Activated T-helper 1 cell treated with anti-CD3 and anti-CD28 coated beads, Interleukin-12 subunit alpha, Interleukin-12 subunit beta, Interleukin-2, Interleukin-4 antibody, amounts not matched to agents 30 ng/mL and 10 ng/mL and 1 ng/mL, durations not matched to agents 14 hours and 24 hours and 36 hours (primary cell): Measurements from ENCODE around the gene MCCD1. TPM values are rescaled to one million over a fixed set of nuclear protein-coding genes. Genes with fewer than 3 reads are reported as not detected.
"Not testable (repeated sequence)": the region's sequence is repeated elsewhere in the genome, so short reads cannot be mapped to it uniquely, and the experiment has no call there.

Experiments used
- DNase-seq: peaks from one replicate; pipeline ENCODE4 v3.0.0; 2021; ENCODE audit warnings: low spot score
- H3K27ac Mint-ChIP-seq: one replicate; pipeline ENCODE4 v1.8.0; 2021; ENCODE audit warnings: mild to moderate bottlenecking, mixed read lengths
- H3K27me3 Mint-ChIP-seq: one replicate; pipeline ENCODE4 v1.8.0; 2022; ENCODE audit warnings: mild to moderate bottlenecking, moderate library complexity, mixed read lengths; ENCODE audit not compliant: insufficient read depth
- H3K36me3 Mint-ChIP-seq: one replicate; pipeline ENCODE4 v1.8.0; 2021; ENCODE audit warnings: low read depth, mixed read lengths
- H3K4me1 Mint-ChIP-seq: one replicate; pipeline ENCODE4 v1.8.0; 2021; ENCODE audit warnings: low read depth, mixed read lengths
- H3K4me3 Mint-ChIP-seq: one replicate; pipeline ENCODE4 v1.8.0; 2021; ENCODE audit warnings: mild to moderate bottlenecking, moderate library complexity, mixed read lengths
- H3K9me3 Mint-ChIP-seq: one replicate; pipeline ENCODE4 v1.8.0; 2021; ENCODE audit warnings: mixed read lengths
- intact Hi-C: fragments of 100-400 bp; cut with micrococcal nuclease; formaldehyde crosslinking; loops from one replicate; pipeline ENCODE4 v1.15.1; 2024
- total RNA-seq: library from RNA; stranded (reverse); gene quantifications from 2 replicates; pipeline ENCODE4 v1.2.3, GENCODE V29; 2022

The MCCD1 gene
- total RNA-seq, 1 donor from 2014 or later = not detected

GRCh38 chr6:31495580-31495979 is 33.2 kb upstream of the MCCD1 start:
- intact Hi-C loops = loop anchor here (2.0 to 10.0 kb wide), 4 partner anchors 125 to 402 kb away; partner anchors contain the start of genes EHMT2, GPANK1, HSPA1B and PRRC2A
- H3K4me1 Mint-ChIP-seq = peaks cover 50% of the 10 kb centered on the region

DNA sequence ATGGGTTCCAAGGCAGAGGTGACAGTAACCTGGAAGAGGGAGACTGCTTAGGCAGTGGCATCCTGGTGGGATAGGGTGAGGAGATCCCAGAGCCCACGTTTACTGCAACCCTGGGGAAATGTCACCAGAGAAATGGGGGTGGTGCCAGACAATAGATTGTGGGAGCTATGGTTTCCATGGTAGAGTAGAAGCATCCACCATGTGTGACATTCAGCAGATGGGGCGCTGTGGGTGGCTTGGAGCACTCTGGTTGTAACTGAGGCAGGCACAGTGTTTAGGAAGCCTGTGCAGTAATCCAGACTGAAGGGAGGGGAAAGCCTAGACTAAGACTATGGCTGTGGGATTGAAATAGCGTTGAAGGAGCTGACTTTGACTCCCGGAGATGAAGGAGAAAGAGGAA is 31.9 kb upstream of the MCCD1 start:
- not testable (repeated sequence) for DNase-seq, H3K36me3 Mint-ChIP-seq, H3K9me3 Mint-ChIP-seq, H3K27me3 Mint-ChIP-seq
- Mint-ChIP-seq H3K4me1 (peaks cover 59% of the 10 kb centered on the region), H3K27ac (peak overlapping the region; percentile 94), H3K4me3 (peak overlapping the region; percentile 89)
- intact Hi-C loops = loop anchor here (1.0 to 10.0 kb wide), 3 partner anchors 155 to 400 kb away; partner anchors contain the start of genes BAG6, EHMT2 and HSPA1B

More at GRCh38 chr6:31495580-31495979, 33.2 kb upstream of the MCCD1 start:
- Mint-ChIP-seq H3K4me3 (peak overlapping the region; percentile 89), H3K27ac (peak overlapping the region; percentile 70), H3K27me3 (no peaks in the 10 kb centered on the region), H3K36me3 (no peaks in the 10 kb centered on the region), H3K9me3 (no peaks in the 10 kb centered on the region)
- no peak for DNase-seq

DNA sequence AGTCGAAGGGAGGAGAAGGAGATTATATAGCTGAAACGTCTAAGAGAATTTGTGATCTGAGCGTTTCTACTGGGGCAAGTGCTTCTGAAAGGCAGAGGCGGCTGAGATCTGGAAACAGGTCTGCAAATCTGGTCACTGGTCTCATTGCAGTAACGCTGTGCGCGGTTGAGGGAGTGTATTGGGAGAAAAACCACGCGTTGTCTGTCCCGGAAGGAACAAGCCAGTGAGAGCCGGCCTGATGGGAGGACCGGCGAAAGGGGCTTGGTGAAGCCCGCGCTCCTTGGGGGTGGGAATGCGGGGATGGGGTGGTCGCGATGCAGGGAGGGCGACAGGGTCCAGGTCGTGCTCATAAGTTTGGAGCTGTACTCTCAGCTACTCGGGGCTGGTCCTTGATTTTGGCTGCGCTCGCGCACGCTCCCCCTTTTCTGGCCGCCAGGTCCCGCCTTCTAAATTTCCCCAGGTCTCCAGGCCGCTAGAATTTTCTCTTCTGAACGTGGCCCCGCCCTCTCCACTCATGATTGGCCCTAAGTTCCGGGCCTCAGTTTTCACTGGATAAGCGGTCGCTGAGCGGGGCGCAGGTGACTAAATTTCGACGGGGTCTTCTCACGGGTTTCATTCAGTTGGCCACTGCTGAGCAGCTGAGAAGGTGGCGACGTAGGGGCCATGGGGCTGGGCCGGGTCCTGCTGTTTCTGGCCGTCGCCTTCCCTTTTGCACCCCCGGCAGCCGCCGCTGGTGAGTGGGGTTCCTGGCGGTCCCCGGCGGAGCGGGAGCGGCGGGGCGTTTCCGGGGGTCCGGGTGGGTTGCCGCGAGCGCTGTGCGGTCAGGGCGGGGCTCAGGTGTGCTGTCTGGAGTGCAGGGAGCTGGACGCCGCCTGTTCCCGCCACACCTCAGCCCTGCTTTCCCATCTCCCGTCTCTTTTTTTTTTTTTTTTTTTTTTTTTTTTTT is 31.0 kb upstream of the MCCD1 start, which contains the start of gene MICB:
TSS of gene MICB (plus strand) at position 615 of the 946 bp plus-strand sequence. CDS start at position 664, 49 bp downstream.
- H3K9me3 Mint-ChIP-seq = no peaks in the 10 kb centered on the region
- H3K4me3 Mint-ChIP-seq = peak within 1 kb of the TSS; percentile 89
- intact Hi-C loops = loop anchor here (1.0 to 10.0 kb wide), 5 partner anchors 154 to 399 kb away; partner anchors contain the start of genes BAG6, EHMT2 and HSPA1B
- DNase-seq = peak; percentile 81
- no peaks in the 10 kb centered on the region for H3K27me3 Mint-ChIP-seq
- H3K4me1 Mint-ChIP-seq = peaks cover 63% of the 10 kb centered on the region
- no peaks in the 10 kb centered on the region for H3K36me3 Mint-ChIP-seq
- H3K27ac Mint-ChIP-seq = peak within 1 kb of the TSS; percentile 94

DNA sequence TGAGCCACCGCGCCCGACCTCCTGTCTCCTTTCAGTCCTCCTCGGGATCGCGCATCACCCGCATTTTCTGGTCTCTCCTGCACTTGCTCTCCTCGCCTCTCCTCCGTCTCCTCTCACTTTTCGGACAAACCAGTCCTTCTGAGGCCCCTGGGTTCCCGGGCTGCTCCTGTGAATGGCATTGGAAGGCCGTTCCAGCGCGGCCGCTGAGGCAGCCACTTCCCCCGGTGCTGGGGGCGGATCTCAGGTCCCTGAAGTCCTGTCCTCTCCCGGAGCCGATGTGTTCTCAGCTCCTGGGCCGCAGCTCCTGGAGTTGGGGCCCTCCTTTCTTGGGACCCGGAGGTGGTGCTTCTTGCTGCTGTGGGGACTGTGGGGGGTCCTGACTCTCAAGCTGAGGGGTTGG is 30.0 kb upstream of the MCCD1 start:
- DNase-seq = no peak
- intact Hi-C loops = loop anchor here (1.0 to 10.0 kb wide), 4 partner anchors 167 to 399 kb away; partner anchors contain the start of genes EHMT2 and HSPA1B
- Mint-ChIP-seq H3K27ac (peak overlapping the region; percentile 80), H3K36me3 (peaks cover 2% of the 10 kb centered on the region), H3K9me3 (no peaks in the 10 kb centered on the region), H3K4me1 (peaks cover 66% of the 10 kb centered on the region), H3K27me3 (no peaks in the 10 kb centered on the region), H3K4me3 (peak overlapping the region; percentile 87)

DNA sequence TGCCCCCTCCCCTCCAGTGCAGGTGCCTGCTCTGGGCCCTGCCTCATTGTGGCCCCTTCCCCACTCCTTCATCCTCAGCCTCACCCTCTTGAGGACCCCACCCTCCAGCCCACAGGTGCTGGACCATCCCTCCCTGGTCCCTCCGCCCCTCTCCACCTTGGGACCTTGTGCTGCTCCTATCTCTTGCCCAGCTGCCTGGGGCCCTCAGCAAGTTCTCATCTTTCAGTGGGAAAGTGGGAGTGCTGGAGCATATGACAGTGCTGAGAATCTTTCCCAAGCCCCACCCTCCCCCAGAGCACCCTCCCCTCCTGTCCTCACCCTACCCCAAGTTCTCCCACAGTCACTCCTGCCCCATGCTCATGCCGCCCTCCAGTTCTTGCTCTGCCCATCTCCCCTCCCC is 29.1 kb upstream of the MCCD1 start:
- Mint-ChIP-seq H3K4me3 (peak overlapping the region; percentile 87), H3K27ac (peak overlapping the region; percentile 36), H3K4me1 (peaks cover 67% of the 10 kb centered on the region)
- H3K27me3 Mint-ChIP-seq, H3K36me3 Mint-ChIP-seq, DNase-seq, H3K9me3 Mint-ChIP-seq: not testable (repeated sequence)
- intact Hi-C loops = loop anchor here (2.0 to 10.0 kb wide), 3 partner anchors 303 to 398 kb away; partner anchors contain the start of genes EHMT2 and HSPA1B

GRCh38 chr6:31502586-31502985 is 26.2 kb upstream of the MCCD1 start:
- Mint-ChIP-seq H3K27ac (no peak overlapping the region), H3K4me1 (peaks cover 57% of the 10 kb centered on the region), H3K27me3 (no peaks in the 10 kb centered on the region), H3K9me3 (no peaks in the 10 kb centered on the region), H3K4me3 (no peak overlapping the region), H3K36me3 (peaks cover 18% of the 10 kb centered on the region)
- intact Hi-C loops = no loop called here
- DNase-seq = no peak

DNA sequence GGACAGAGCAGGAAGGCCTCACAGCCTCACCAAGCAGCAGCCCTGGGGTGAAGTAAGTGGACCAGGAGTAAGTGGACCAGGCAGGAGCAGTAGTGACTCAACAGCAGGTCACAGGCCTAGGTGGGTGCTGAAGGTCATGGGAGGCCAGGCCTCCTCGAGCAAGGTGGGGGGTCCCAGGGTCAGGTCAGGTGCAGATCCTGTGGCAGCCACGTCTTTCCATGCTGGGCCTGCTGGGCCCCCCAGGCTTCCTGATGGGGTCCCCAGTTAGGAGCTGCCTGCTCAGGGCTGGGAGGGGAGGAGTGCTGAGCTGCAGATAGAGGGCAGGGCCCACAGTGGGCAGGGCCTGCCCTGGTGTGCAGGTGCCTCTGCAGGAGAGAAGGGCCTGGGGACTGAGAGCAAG is 19.7 kb upstream of the MCCD1 start:
- H3K27me3 Mint-ChIP-seq, intact Hi-C loops, H3K9me3 Mint-ChIP-seq, DNase-seq, H3K27ac Mint-ChIP-seq, H3K4me1 Mint-ChIP-seq, H3K4me3 Mint-ChIP-seq: not testable (repeated sequence)
- H3K36me3 Mint-ChIP-seq = peaks cover 42% of the 10 kb centered on the region

- Mint-ChIP-seq H3K27me3 (no peaks in the 10 kb centered on the region), H3K9me3 (no peaks in the 10 kb centered on the region), H3K27ac (no peak overlapping the region), H3K36me3 (peaks cover 39% of the 10 kb centered on the region), H3K4me3 (no peak overlapping the region), H3K4me1 (peaks cover 6% of the 10 kb centered on the region)
- no peak for DNase-seq
- intact Hi-C loops = no loop called here
Measured at GRCh38 chr6:31510007-31510406, 18.8 kb upstream of the MCCD1 start.

DNA sequence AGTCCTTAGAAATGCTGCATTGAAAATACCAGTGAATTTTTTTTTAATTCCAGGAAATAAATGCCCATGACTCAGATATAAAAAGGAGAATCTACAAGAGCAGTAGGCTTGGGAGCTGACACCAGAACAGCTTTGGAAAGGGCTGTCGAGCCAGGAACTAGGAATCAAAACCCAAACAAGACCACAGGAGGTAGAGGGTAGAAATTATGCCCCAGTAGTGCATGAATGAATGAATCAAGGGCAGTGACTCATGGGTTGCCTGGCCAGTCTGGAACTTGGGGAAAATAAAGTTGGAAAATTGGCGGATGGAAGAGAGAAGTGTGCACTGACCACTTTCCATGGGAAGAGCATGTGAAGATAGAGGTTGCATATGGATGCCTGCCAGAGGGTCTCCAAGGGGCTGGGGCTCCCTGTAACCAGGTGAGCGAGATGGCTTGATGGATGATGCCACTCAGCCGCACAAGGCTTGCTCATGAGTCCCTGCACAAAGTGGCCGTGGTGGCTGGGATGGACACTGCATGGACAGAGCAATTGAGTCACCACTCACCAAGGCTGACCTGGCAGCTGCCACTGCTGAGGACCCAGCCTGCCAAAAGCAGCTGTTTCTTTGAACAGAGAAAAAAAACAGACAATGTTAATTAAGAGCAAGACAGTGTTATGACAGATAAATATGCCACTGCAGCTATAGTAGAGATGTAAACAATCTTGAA is 15.2 kb upstream of the MCCD1 start:
- Mint-ChIP-seq H3K4me1 (no peaks in the 10 kb centered on the region), H3K36me3 (peaks cover 20% of the 10 kb centered on the region), H3K27ac (no peak overlapping the region), H3K4me3 (no peak overlapping the region), H3K27me3 (peaks cover 3% of the 10 kb centered on the region), H3K9me3 (no peaks in the 10 kb centered on the region)
- no peak for DNase-seq
- intact Hi-C loops = no loop called here

GRCh38 chr6:31521835-31522234 is 6.9 kb upstream of the MCCD1 start:
- Mint-ChIP-seq H3K27me3 (peaks cover 29% of the 10 kb centered on the region), H3K4me1 (no peaks in the 10 kb centered on the region), H3K36me3 (no peaks in the 10 kb centered on the region), H3K4me3 (no peak overlapping the region), H3K9me3 (no peaks in the 10 kb centered on the region), H3K27ac (no peak overlapping the region)
- no peak for DNase-seq
- intact Hi-C loops = no loop called here

DNA sequence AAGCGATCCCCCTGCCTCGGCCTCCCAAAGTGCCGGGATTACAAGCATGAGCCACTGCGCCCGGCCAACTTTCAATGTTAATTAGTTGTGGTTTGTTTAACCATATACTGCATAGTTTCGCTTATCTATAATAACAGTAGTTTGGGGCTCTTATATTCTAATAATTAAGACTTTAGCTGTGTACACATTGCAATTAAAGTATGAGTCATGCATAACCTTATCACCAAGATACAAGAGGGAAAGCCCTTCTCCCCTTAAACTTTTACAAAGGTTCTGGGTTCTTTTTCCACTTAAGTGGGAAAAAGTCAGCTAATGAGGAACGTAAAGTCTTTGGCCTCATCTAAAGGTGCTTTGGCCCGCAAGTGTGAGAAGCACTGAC is 3.2 kb upstream of the MCCD1 start:
- Mint-ChIP-seq H3K36me3 (peaks cover 9% of the 10 kb centered on the region), H3K4me1 (no peaks in the 10 kb centered on the region), H3K9me3 (no peaks in the 10 kb centered on the region), H3K27me3 (peaks cover 19% of the 10 kb centered on the region), H3K4me3 (no peak overlapping the region), H3K27ac (no peak overlapping the region)
- intact Hi-C loops = no loop called here
- DNase-seq = no peak

GRCh38 chr6:31525932-31526591 is 2.7 kb upstream of the MCCD1 start:
- Mint-ChIP-seq H3K27ac (no peak overlapping the region), H3K27me3 (peaks cover 16% of the 10 kb centered on the region), H3K4me3 (no peak overlapping the region), H3K36me3 (peaks cover 15% of the 10 kb centered on the region), H3K9me3 (no peaks in the 10 kb centered on the region), H3K4me1 (no peaks in the 10 kb centered on the region)
- no peak for DNase-seq
- intact Hi-C loops = no loop called here
